ENCODE measurements around the gene EMP1. TPM values are rescaled to one million over a fixed set of nuclear protein-coding genes. Genes with fewer than 3 reads are reported as not detected.

Gene EMP1
- total and polyA plus RNA-seq, 2 donors (not counting 3 experiments of a cell fraction or from before 2014, with no cell fraction given), result 265 to 528 TPM

DNA sequence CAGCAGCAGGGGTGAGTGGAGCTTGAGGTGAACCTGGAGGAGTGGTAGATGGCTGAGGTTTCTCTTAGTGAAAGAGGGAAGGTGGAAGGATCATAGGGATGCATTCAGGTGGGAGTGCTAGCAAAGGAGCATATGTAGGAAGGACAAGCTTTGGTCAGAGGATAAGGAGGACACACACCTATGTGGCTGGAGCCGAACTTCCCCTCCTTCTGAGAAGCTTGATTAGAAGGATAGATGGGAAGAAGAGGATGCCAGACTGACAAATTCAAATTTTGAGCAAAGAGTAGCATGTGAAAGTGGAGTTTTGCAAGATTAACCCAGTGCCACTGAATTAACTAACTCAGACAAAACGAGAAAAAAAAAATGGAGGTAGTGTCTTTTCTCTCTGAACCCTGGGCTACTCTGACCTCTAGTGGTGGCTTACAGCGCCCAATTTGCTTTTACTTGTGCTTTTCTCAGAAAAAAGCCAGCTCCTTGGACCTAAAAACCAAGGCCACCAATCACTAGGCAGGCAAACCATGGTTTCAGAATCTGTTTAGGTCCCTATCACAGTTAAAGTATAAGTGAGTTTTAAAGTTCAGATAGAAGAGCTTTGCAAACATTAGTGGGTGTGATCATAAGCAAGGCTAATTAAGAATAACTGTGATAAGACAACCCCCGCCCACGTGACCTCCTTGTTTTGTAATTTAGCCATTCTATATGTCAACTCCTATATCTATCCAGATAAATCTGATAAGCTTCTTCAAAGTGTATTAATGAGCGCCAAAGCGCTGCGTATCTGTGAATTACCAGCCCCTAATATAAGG, 15.5 kb downstream of the EMP1 start:
- dilution Hi-C loops (cut with MboI; ENCODE audit: extremely low pct_ligation_motif_present, low sequenced_read_pairs) (loop anchor here (10.0 kb wide), 1 partner anchor 227 kb away; no protein-coding TSS in a partner anchor), intact Hi-C loops (cut with micrococcal nuclease) (loop anchor here (1.0 to 2.0 kb wide), 3 partner anchors 188 to 423 kb away; no protein-coding TSS in a partner anchor)
- ChIA-PET POLR2A (interaction anchor here (1.7 kb wide), 1 partner anchor 114 kb away, joined by 5 read pairs; no protein-coding TSS in a partner anchor), CTCF (interaction anchor here (0.5 to 9.3 kb wide), 57 partner anchors 8 to 496 kb away, joined by 3 to 159 read pairs (median 5); partner anchors contain the start of genes DDX47, EMP1, GPRC5A and GSG1)
- H3K9me1 ChIP-seq (replicated peaks; ENCODE audit: control insufficient read depth, extremely low read depth, insufficient read depth, low read length), result no peaks in the 10 kb centered on the region
- no peak overlapping the region for H3K4me3 ChIP-seq (replicated peaks in 1 of 3; ENCODE audit: insufficient read depth in 1 of 3, low read depth in 1 of 3, low read length in 3 of 3)
- H3K36me3 ChIP-seq (ENCODE audit: control insufficient read depth in 2 of 2, extremely low read depth in 1 of 2, insufficient read depth in 2 of 2, low read length in 2 of 2), result peaks cover 36 to 44% of the 10 kb centered on the region in 2 experiments
- no peak overlapping the region for H3K9ac ChIP-seq (replicated peaks; ENCODE audit: extremely low read depth, insufficient read depth, low read length)
- TF ChIP-seq JUN (IDR thresholded peaks at IDR 0.05; ENCODE audit: borderline replicate concordance, insufficient read depth, insufficient read length, low read depth), result no peak
- TF ChIP-seq CTCF (IDR thresholded peaks at IDR 0.05; ENCODE audit: extremely low read depth in 1 of 2, insufficient read depth in 1 of 2, low read depth in 1 of 2, low read length in 2 of 2), result peak; percentile 72 to 76
- FAIRE-seq, result peak; percentile 33
- peak overlapping the region; percentile 24 for H3K4me2 ChIP-seq (ENCODE audit: insufficient read depth, low read length)
- H3K4me1 ChIP-seq (ENCODE audit: control insufficient read depth, extremely low read depth, insufficient read depth, low read length), result peaks cover 49% of the 10 kb centered on the region
- peak overlapping the region; percentile 54 for H3K27ac ChIP-seq (ENCODE audit: insufficient read depth, low read depth, low read length)
- no peaks in the 10 kb centered on the region for H3K27me3 ChIP-seq (ENCODE audit: control insufficient read depth in 2 of 2, insufficient read depth in 2 of 2, low read length in 2 of 2)
- H3K9me3 ChIP-seq (replicated peaks; ENCODE audit: control insufficient read depth, insufficient read depth, low read length), result no peaks in the 10 kb centered on the region
- no peaks in the 10 kb centered on the region for H4K20me1 ChIP-seq (replicated peaks; ENCODE audit: control insufficient read depth, extremely low read depth, insufficient read depth, low read length)
- DNase-seq (ENCODE audit: low read depth, low spot score), result peak; percentile 70
- H3K79me2 ChIP-seq (ENCODE audit: control insufficient read depth, insufficient read depth, low read length), result peaks cover 64% of the 10 kb centered on the region
- H2AFZ ChIP-seq (ENCODE audit: low read depth, low read length), result no peak overlapping the region
- BruUV-seq (replicated peaks), result no TSS peak

GRCh38 chr12:13215056-13215455, 18.5 kb downstream of the EMP1 start:
- Histone ChIP-seq H3K9ac (replicated peaks; ENCODE audit: extremely low read depth, insufficient read depth, low read length) (no peak overlapping the region), H3K36me3 (ENCODE audit: control insufficient read depth in 2 of 2, extremely low read depth in 1 of 2, insufficient read depth in 2 of 2, low read length in 2 of 2) (peaks cover 44 to 48% of the 10 kb centered on the region in 2 experiments), H3K9me1 (replicated peaks; ENCODE audit: control insufficient read depth, extremely low read depth, insufficient read depth, low read length) (no peaks in the 10 kb centered on the region), H3K4me2 (ENCODE audit: insufficient read depth, low read length) (no peak overlapping the region), H3K4me1 (ENCODE audit: control insufficient read depth, extremely low read depth, insufficient read depth, low read length) (peaks cover 19% of the 10 kb centered on the region), H3K9me3 (replicated peaks; ENCODE audit: control insufficient read depth, insufficient read depth, low read length) (no peaks in the 10 kb centered on the region), H2AFZ (ENCODE audit: low read depth, low read length) (no peak overlapping the region), H3K27me3 (ENCODE audit: control insufficient read depth in 2 of 2, insufficient read depth in 2 of 2, low read length in 2 of 2) (no peaks in the 10 kb centered on the region), H3K4me3 (replicated peaks in 1 of 3; ENCODE audit: insufficient read depth in 1 of 3, low read depth in 1 of 3, low read length in 3 of 3) (no peak overlapping the region), H3K27ac (ENCODE audit: insufficient read depth, low read depth, low read length) (no peak overlapping the region), H4K20me1 (replicated peaks; ENCODE audit: control insufficient read depth, extremely low read depth, insufficient read depth, low read length) (no peaks in the 10 kb centered on the region), H3K79me2 (ENCODE audit: control insufficient read depth, insufficient read depth, low read length) (peaks cover 34% of the 10 kb centered on the region)
- dilution Hi-C loops (cut with MboI; ENCODE audit: extremely low pct_ligation_motif_present, low sequenced_read_pairs) (loop anchor here (10.0 kb wide), 1 partner anchor 230 kb away; no protein-coding TSS in a partner anchor), intact Hi-C loops (cut with micrococcal nuclease) (no loop called here)
- FAIRE-seq (no peak), DNase-seq (ENCODE audit: low read depth, low spot score) (no peak)
- ChIA-PET POLR2A (no interaction called here), CTCF (interaction anchor here (1.5 to 2.4 kb wide), 2 partner anchors 116 to 298 kb away, joined by 3 to 6 read pairs; no protein-coding TSS in a partner anchor)
- no TSS peak for BruUV-seq (replicated peaks)
- TF ChIP-seq MYC (IDR thresholded peaks at IDR 0.05; ENCODE audit: low read depth, low read length), result no peak
- no peak for TF ChIP-seq FOS (IDR thresholded peaks at IDR 0.05; ENCODE audit: borderline replicate concordance, insufficient read depth, low read length)
- TF ChIP-seq JUN (IDR thresholded peaks at IDR 0.05; ENCODE audit: borderline replicate concordance, insufficient read depth, insufficient read length, low read depth), result no peak
- TF ChIP-seq EZH2 (IDR thresholded peaks at IDR 0.05; ENCODE audit: borderline replicate concordance, low read depth, low read length, severe bottlenecking), result no peak
- TF ChIP-seq POLR2AphosphoS5 (IDR thresholded peaks at IDR 0.05; ENCODE audit: insufficient read depth, low read depth, low read length), result no peak
- TF ChIP-seq CTCF (IDR thresholded peaks at IDR 0.05; ENCODE audit: extremely low read depth in 1 of 2, insufficient read depth in 1 of 2, low read depth in 1 of 2, low read length in 2 of 2), result no peak
- TF ChIP-seq MAX (IDR thresholded peaks at IDR 0.05; ENCODE audit: insufficient read depth, insufficient read length), result no peak
- TF ChIP-seq GATA2 (IDR thresholded peaks at IDR 0.05; ENCODE audit: insufficient read depth, insufficient read length, low read depth, low read length), result no peak
- no peak for TF ChIP-seq POLR2A (IDR thresholded peaks at IDR 0.05; ENCODE audit: low read depth, low read length)

Measured in endothelial cell of umbilical vein (primary cell).